SK-N-MC (cell line): ENCODE results near the gene NIF3L1.

Experiments
- EZH2 ChIP-seq: fragments of 200-600 bp; sonication (generic); IDR thresholded peaks from one replicate; pipeline ENCODE4 v1.6.1; 2017; ENCODE audit warnings: antibody characterized with exemption
- FOXP2 ChIP-seq: optimal IDR thresholded peaks from 2 replicates; pipeline ENCODE3; 2011; ENCODE audit warnings: mild to moderate bottlenecking, moderate library complexity; ENCODE audit not compliant: insufficient read depth; ENCODE audit errors: extremely low read length, control extremely low read depth
- POLR2AphosphoS5 ChIP-seq: IDR thresholded peaks from 2 replicates; pipeline ENCODE4 v1.6.1; 2012; ENCODE audit warnings: mild to moderate bottlenecking, low read depth, low read length, borderline replicate concordance

DNA sequence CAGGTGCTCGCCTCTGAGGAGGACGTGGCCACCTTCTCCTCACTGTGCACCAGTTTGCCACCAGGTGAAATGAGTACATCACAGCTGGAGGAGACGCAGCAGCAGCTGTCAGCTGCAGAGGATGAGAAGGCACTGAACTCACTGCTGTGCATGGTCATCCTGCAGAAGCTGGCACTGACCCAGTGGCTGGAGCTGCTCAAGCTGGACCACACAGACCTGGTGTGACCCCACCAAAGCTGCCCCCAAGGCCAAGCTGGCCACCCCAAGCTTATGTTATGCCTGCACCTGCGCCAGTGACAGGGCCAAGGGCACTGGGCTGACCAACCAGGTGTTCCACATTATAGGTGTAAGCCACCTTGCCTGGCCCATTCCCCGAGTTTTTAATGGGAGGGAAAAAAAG is 44.0 kb upstream of the NIF3L1 start:
- TF ChIP-seq EZH2 (no peak), POLR2AphosphoS5 (no peak), FOXP2 (no peak)
